ENCODE data around the gene TMEM63C.

Gene TMEM63C

GRCh38 chr14:77301103-77301502, 119.5 kb downstream of the TMEM63C start:
- Histone ChIP-seq H3K27ac (ENCODE audit: low read depth, low read length) (no peak overlapping the region), H3K4me3 (ENCODE audit: low read depth in 1 of 5, low read length in 5 of 5) (no peak overlapping the region), H3K36me3 (ENCODE audit: control insufficient read depth in 5 of 5, insufficient read depth in 5 of 5, low read length in 5 of 5) (peaks cover 5 to 74% (median 55%) of the 10 kb centered on the region in 5 donors), H3K9me3 (ENCODE audit: control insufficient read depth in 5 of 5, low read length in 5 of 5) (no peaks in the 10 kb centered on the region), H3K9ac (ENCODE audit: low read length in 5 of 5) (no peak overlapping the region), H3K4me1 (ENCODE audit: control insufficient read depth in 5 of 5, insufficient read depth in 5 of 5, low read length in 5 of 5) (peaks cover 0 to 9% (median 5%) of the 10 kb centered on the region in 5 donors), H3K27me3 (ENCODE audit: control insufficient read depth in 5 of 5, insufficient read depth in 4 of 5, low read length in 5 of 5) (no peaks in the 10 kb centered on the region)

GRCh38 chr14:77302926-77303325, 121.3 kb downstream of the TMEM63C start:
- Histone ChIP-seq H3K9ac (ENCODE audit: low read length in 5 of 5) (no peak overlapping the region), H3K4me3 (ENCODE audit: low read depth in 1 of 5, low read length in 5 of 5) (no peak overlapping the region), H3K36me3 (ENCODE audit: control insufficient read depth in 5 of 5, insufficient read depth in 5 of 5, low read length in 5 of 5) (peaks cover 3 to 56% (median 38%) of the 10 kb centered on the region in 5 donors), H3K4me1 (ENCODE audit: control insufficient read depth in 5 of 5, insufficient read depth in 5 of 5, low read length in 5 of 5) (peaks cover 3 to 23% (median 19%) of the 10 kb centered on the region in 5 donors), H3K9me3 (ENCODE audit: control insufficient read depth in 5 of 5, low read length in 5 of 5) (no peaks in the 10 kb centered on the region), H3K27me3 (ENCODE audit: control insufficient read depth in 5 of 5, insufficient read depth in 4 of 5, low read length in 5 of 5) (no peaks in the 10 kb centered on the region), H3K27ac (ENCODE audit: low read depth, low read length) (no peak overlapping the region)

- no peak overlapping the region for H3K4me3 ChIP-seq (ENCODE audit: low read depth in 1 of 5, low read length in 5 of 5)
- H3K27me3 ChIP-seq (ENCODE audit: control insufficient read depth in 5 of 5, insufficient read depth in 4 of 5, low read length in 5 of 5): no peaks in the 10 kb centered on the region
- H3K4me1 ChIP-seq (ENCODE audit: control insufficient read depth in 5 of 5, insufficient read depth in 5 of 5, low read length in 5 of 5): peaks cover 3 to 23% (median 19%) of the 10 kb centered on the region in 5 donors
- H3K36me3 ChIP-seq (ENCODE audit: control insufficient read depth in 5 of 5, insufficient read depth in 5 of 5, low read length in 5 of 5): peaks cover 3 to 50% (median 31%) of the 10 kb centered on the region in 5 donors
- no peak overlapping the region for H3K9ac ChIP-seq (ENCODE audit: low read length in 5 of 5)
- no peaks in the 10 kb centered on the region for H3K9me3 ChIP-seq (ENCODE audit: control insufficient read depth in 5 of 5, low read length in 5 of 5)
- no peak overlapping the region for H3K27ac ChIP-seq (ENCODE audit: low read depth, low read length)
Observed at GRCh38 chr14:77303417-77304156, 122.0 kb downstream of the TMEM63C start.

- Histone ChIP-seq H3K27me3 (ENCODE audit: control insufficient read depth in 5 of 5, insufficient read depth in 4 of 5, low read length in 5 of 5) (no peaks in the 10 kb centered on the region), H3K9ac (ENCODE audit: low read length in 5 of 5) (no peak overlapping the region), H3K27ac (ENCODE audit: low read depth, low read length) (no peak overlapping the region), H3K36me3 (ENCODE audit: control insufficient read depth in 5 of 5, insufficient read depth in 5 of 5, low read length in 5 of 5) (peaks cover 3 to 39% (median 24%) of the 10 kb centered on the region in 5 donors), H3K4me3 (ENCODE audit: low read depth in 1 of 5, low read length in 5 of 5) (no peak overlapping the region), H3K9me3 (ENCODE audit: control insufficient read depth in 5 of 5, low read length in 5 of 5) (no peaks in the 10 kb centered on the region), H3K4me1 (ENCODE audit: control insufficient read depth in 5 of 5, insufficient read depth in 5 of 5, low read length in 5 of 5) (peaks cover 3 to 23% (median 19%) of the 10 kb centered on the region in 5 donors)
Observed at GRCh38 chr14:77305696-77306095, 124.1 kb downstream of the TMEM63C start.

GRCh38 chr14:77306416-77306815, 124.8 kb downstream of the TMEM63C start:
- H3K9me3 ChIP-seq (ENCODE audit: control insufficient read depth in 5 of 5, low read length in 5 of 5): no peaks in the 10 kb centered on the region
- peak overlapping the region; percentile 74 for H3K27ac ChIP-seq (ENCODE audit: low read depth, low read length)
- H3K36me3 ChIP-seq (ENCODE audit: control insufficient read depth in 5 of 5, insufficient read depth in 5 of 5, low read length in 5 of 5): peaks cover 3 to 37% (median 24%) of the 10 kb centered on the region in 5 donors
- no peak overlapping the region for H3K4me3 ChIP-seq (ENCODE audit: low read depth in 1 of 5, low read length in 5 of 5)
- H3K4me1 ChIP-seq (ENCODE audit: control insufficient read depth in 5 of 5, insufficient read depth in 5 of 5, low read length in 5 of 5): peaks cover 3 to 20% (median 15%) of the 10 kb centered on the region in 5 donors
- no peaks in the 10 kb centered on the region for H3K27me3 ChIP-seq (ENCODE audit: control insufficient read depth in 5 of 5, insufficient read depth in 4 of 5, low read length in 5 of 5)
- peak overlapping the region in 1 of 5 donors; percentile 29 for H3K9ac ChIP-seq (ENCODE audit: low read length in 5 of 5)

GRCh38 chr14:77306851-77307496, 125.4 kb downstream of the TMEM63C start:
- Histone ChIP-seq H3K4me1 (ENCODE audit: control insufficient read depth in 5 of 5, insufficient read depth in 5 of 5, low read length in 5 of 5) (peaks cover 3 to 20% (median 14%) of the 10 kb centered on the region in 5 donors), H3K27me3 (ENCODE audit: control insufficient read depth in 5 of 5, insufficient read depth in 4 of 5, low read length in 5 of 5) (no peaks in the 10 kb centered on the region), H3K4me3 (ENCODE audit: low read depth in 1 of 5, low read length in 5 of 5) (no peak overlapping the region), H3K36me3 (ENCODE audit: control insufficient read depth in 5 of 5, insufficient read depth in 5 of 5, low read length in 5 of 5) (peaks cover 3 to 32% (median 24%) of the 10 kb centered on the region in 5 donors), H3K9me3 (ENCODE audit: control insufficient read depth in 5 of 5, low read length in 5 of 5) (no peaks in the 10 kb centered on the region), H3K9ac (ENCODE audit: low read length in 5 of 5) (peak overlapping the region in 3 of 5 donors; percentile 6 to 77 (median 49)), H3K27ac (ENCODE audit: low read depth, low read length) (peak overlapping the region; percentile 74)
